Kidney (tissue), 14 donors: Measurements from ENCODE around the gene GALNT17. TPM values are rescaled to one million over a fixed set of nuclear protein-coding genes. Genes with fewer than 3 reads are reported as not detected.
A peak's percentile ranks its signal among the peaks of the same experiment; 100 is the strongest.

ENCODE experiments used
- DNase-seq, 5 donors: peaks; one replicate each; pipeline ENCODE4 v3.0.0-alpha.2; 2013 to 2020
- FAIRE-seq: peaks from 2 replicates; lab custom pipeline; 2012; peaks lifted over from hg19 to GRCh38; lab: Jason Lieb, UNC
- H3K27ac ChIP-seq, 2 donors: one replicate each; pipeline ENCODE4 v1.7.0; 2013; ENCODE audit warnings: low read depth in 2 of 2, low read length in 2 of 2, inconsistent platforms in 1 of 2
- H3K27me3 ChIP-seq: one replicate; pipeline ENCODE4 v1.7.1; 2013; ENCODE audit warnings: low read length, inconsistent platforms; ENCODE audit not compliant: control insufficient read depth, insufficient read depth
- H3K36me3 ChIP-seq, 3 donors: one replicate each; pipeline versions ENCODE4 v1.7.0 to v1.7.1; 2013; ENCODE audit warnings: low read length in 3 of 3, control low read depth in 1 of 3, inconsistent platforms in 1 of 3; ENCODE audit not compliant: insufficient read depth in 3 of 3, control insufficient read depth in 2 of 3
- H3K4me1 ChIP-seq, 3 donors: one replicate each; pipeline versions ENCODE4 v1.7.0 to v1.7.1; 2013; ENCODE audit warnings: low read length in 3 of 3, inconsistent platforms in 1 of 3, low read depth in 1 of 3; ENCODE audit not compliant: control insufficient read depth in 2 of 3, insufficient read depth in 2 of 3
- H3K4me3 ChIP-seq, 3 donors: one replicate each; pipeline versions ENCODE4 v1.7.0 to v1.8.1; 2013; ENCODE audit warnings: low read length in 3 of 3, control low read depth in 1 of 3, inconsistent platforms in 1 of 3
- H3K9ac ChIP-seq, 3 donors: one replicate each; pipeline versions ENCODE4 v1.7.0 to v1.7.1; 2013; ENCODE audit warnings: low read length in 3 of 3, control low read depth in 1 of 3, inconsistent platforms in 1 of 3
- H3K9me3 ChIP-seq, 3 donors: one replicate each; pipeline versions ENCODE4 v1.7.0 to v1.7.1; 2013; ENCODE audit warnings: low read length in 3 of 3, control low read depth in 1 of 3, inconsistent platforms in 1 of 3; ENCODE audit not compliant: control insufficient read depth in 2 of 3, insufficient read depth in 1 of 3
- CTCF ChIP-seq: IDR thresholded peaks from 3 replicates; pipeline ENCODE4 v1.5.1; 2012; ENCODE audit warnings: mild to moderate bottlenecking, moderate library complexity, borderline replicate concordance; ENCODE audit not compliant: insufficient read depth; ENCODE audit errors: extremely low read depth
- intact Hi-C: fragments of 100-400 bp; cut with DNase I; formaldehyde crosslinking; loops from one replicate; pipeline ENCODE4 v1.11.1; 2022
- polyA plus RNA-seq: library from polyadenylated mRNA; stranded (reverse); fragments of 350-450 nt; fragmentation: Illumina TruSeq; extraction: RNeasy Lipid Tissue Mini Kit (QIAGEN cat#74804); gene quantifications from one replicate; pipeline ENCODE4 v1.2.3, GENCODE V29; 2014; ENCODE audit warnings: low read depth, low replicate concordance; ENCODE audit not compliant: insufficient read depth
- total RNA-seq: library from RNA; stranded (reverse); fragmentation: NEBNext Ultra II Directional; extraction: Animal tissue kit (Norgen Biotek cat#: 25700); gene quantifications from one replicate; pipeline ENCODE4 v1.2.1, GENCODE V29; 2021
- donor health status: control.
- donor health status: control.
- donor health status: control.
- donor health status: control.
- donor health status: control.
- donor health status: DM: yes; HTN: yes; CAD: no.
- donor health status: Normal renal cell carcinoma (clear cell type).

GALNT17 gene
- total and polyA plus RNA-seq, 2 donors from 2014 or later = 2.4 to 5.5 TPM

DNA sequence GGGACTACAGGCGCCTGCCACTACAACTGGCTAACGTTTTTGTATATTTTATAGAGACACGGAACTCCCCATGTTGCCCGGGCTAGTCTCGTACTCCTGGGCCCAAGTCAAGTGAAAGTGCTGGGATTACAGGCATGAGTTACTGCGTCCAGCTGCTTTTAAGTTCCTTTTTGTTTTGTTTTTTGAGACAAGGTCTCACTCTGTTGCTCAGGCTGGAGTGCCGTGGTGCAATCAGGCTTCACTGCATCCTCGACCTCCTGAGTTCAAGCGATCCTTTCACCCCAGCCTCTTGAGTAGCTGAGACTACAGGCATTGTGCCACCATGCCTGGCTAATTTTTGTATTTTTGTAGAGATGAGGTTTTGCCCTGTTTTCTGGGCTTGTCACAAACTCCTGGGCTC, 155.0 kb downstream of the GALNT17 start:
- intact Hi-C loops = no loop called here
- no peak for TF ChIP-seq CTCF

DNA sequence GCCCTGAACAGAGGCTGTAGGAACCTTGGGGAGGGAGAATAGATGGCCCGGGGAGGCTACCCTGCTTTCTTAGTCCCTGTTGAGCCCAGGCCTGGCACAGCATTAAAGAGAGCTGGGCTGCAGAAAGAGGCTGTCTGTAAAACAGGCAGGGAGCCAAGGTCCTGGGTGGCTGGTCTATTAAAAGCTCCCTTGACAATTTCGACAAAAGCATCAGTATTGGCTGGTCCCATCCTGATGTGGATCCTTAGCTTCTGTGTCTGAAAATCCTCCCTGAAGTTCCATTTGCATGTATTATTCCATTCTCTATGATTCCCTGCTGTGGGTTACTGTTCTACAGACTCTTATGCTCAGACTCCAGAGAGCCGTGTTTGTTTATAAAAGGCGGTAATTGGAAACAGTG, 158.5 kb downstream of the GALNT17 start:
- no peak for FAIRE-seq
- TF ChIP-seq CTCF = no peak
- intact Hi-C loops = no loop called here
- H3K9me3 ChIP-seq = no peaks in the 10 kb centered on the region
- no peaks in the 10 kb centered on the region for H3K27me3 ChIP-seq
- H3K36me3 ChIP-seq = no peaks in the 10 kb centered on the region
- H3K27ac ChIP-seq = no peak overlapping the region
- DNase-seq = no peak
- no peak overlapping the region for H3K9ac ChIP-seq
- peaks cover 0 to 4% (median 0%) of the 10 kb centered on the region in 3 donors for H3K4me1 ChIP-seq
- H3K4me3 ChIP-seq = no peak overlapping the region

More for the DNA sequence above, 155.0 kb downstream of the GALNT17 start:
- Histone ChIP-seq H3K27me3 (no peaks in the 10 kb centered on the region), H3K4me1 (peaks cover 0 to 4% (median 0%) of the 10 kb centered on the region in 3 donors), H3K9me3 (no peaks in the 10 kb centered on the region), H3K36me3 (no peaks in the 10 kb centered on the region), H3K4me3 (no peak overlapping the region), H3K27ac (no peak overlapping the region), H3K9ac (no peak overlapping the region)
- peak in 3 of 5 donors; percentile 40 to 76 (median 43) for DNase-seq
- no peak for FAIRE-seq

DNA sequence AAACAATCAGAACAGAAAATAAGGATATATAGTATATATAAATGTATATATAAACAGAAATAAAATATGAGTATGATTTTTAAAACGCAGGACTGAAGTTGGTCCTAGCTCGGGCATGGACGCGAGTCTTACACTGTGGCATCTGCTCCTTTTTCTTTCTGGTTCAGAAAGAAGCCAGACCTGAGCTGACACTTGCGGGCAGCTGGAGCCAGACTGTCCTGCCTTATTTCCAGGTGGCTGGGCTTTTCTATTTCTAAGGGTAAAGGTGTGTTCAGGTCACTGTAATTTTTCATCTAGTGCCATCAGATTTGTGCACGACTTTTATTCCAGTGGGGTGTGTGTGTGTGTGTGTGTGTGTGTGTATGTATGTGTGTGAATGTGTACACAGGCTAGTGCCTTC, 166.4 kb downstream of the GALNT17 start:
- no peaks in the 10 kb centered on the region for H3K9me3 ChIP-seq
- H3K9ac ChIP-seq = no peak overlapping the region
- no peak overlapping the region for H3K4me3 ChIP-seq
- intact Hi-C loops = no loop called here
- no peaks in the 10 kb centered on the region for H3K36me3 ChIP-seq
- no peak for TF ChIP-seq CTCF
- DNase-seq (no peak), FAIRE-seq (no peak)
- no peaks in the 10 kb centered on the region for H3K27me3 ChIP-seq
- H3K27ac ChIP-seq = no peak overlapping the region
- H3K4me1 ChIP-seq = no peaks in the 10 kb centered on the region

- no peak overlapping the region for H3K4me3 ChIP-seq
- no peak overlapping the region for H3K27ac ChIP-seq
- intact Hi-C loops = no loop called here
- H3K4me1 ChIP-seq = no peaks in the 10 kb centered on the region
- FAIRE-seq = no peak
- DNase-seq = peak in 1 of 5 donors; percentile 26
- H3K9me3 ChIP-seq = no peaks in the 10 kb centered on the region
- H3K36me3 ChIP-seq = no peaks in the 10 kb centered on the region
- no peaks in the 10 kb centered on the region for H3K27me3 ChIP-seq
- TF ChIP-seq CTCF = no peak
- H3K9ac ChIP-seq = no peak overlapping the region
Measured at GRCh38 chr7:71300086-71300485, 168.1 kb downstream of the GALNT17 start.
